GM21576 (cell line): ENCODE results near the gene ZNF839.
"Not testable (repeated sequence)": the region's sequence is repeated elsewhere in the genome, so short reads cannot be mapped to it uniquely, and the experiment has no call there.

Source experiments
- ATAC-seq: cut with Tn5 transposase; IDR thresholded peaks from one replicate; pipeline ENCODE4 v1.9.1; 2021; ENCODE audit warnings: mild to moderate bottlenecking, moderate library complexity; ENCODE audit not compliant: unreplicated experiment

The ZNF839 gene

GRCh38 chr14:102335163-102335562 lies 15.6 kb downstream of the ZNF839 start:
- no peak for ATAC-seq

GRCh38 chr14:102338724-102339123 lies 19.2 kb downstream of the ZNF839 start:
- ATAC-seq, result no peak

- no peak for ATAC-seq
These were observed 22.0 kb downstream of the ZNF839 start for GRCh38 chr14:102341566-102341965.

GRCh38 chr14:102342238-102342637 lies 22.7 kb downstream of the ZNF839 start:
- ATAC-seq, result no peak

GRCh38 chr14:102344084-102344483 lies 24.5 kb downstream of the ZNF839 start:
- ATAC-seq, result no peak

GRCh38 chr14:102344485-102344884 lies 24.9 kb downstream of the ZNF839 start:
- ATAC-seq, result no peak

- ATAC-seq, result no peak
These were observed 25.7 kb downstream of the ZNF839 start for GRCh38 chr14:102345232-102345631.

GRCh38 chr14:102346645-102347044 lies 27.1 kb downstream of the ZNF839 start:
- ATAC-seq, result no peak

GRCh38 chr14:102348376-102348775 lies 28.8 kb downstream of the ZNF839 start:
- ATAC-seq, result no peak

- ATAC-seq, result no peak
These were observed 31.5 kb downstream of the ZNF839 start for GRCh38 chr14:102351023-102351422.

- not testable (repeated sequence) for ATAC-seq
These were observed 32.0 kb downstream of the ZNF839 start for GRCh38 chr14:102351593-102351992.

GRCh38 chr14:102352213-102352612 lies 32.7 kb downstream of the ZNF839 start:
- ATAC-seq, result no peak

- ATAC-seq, result no peak
These were observed 33.6 kb downstream of the ZNF839 start for GRCh38 chr14:102353126-102353619.

- ATAC-seq, result no peak
These were observed 36.7 kb downstream of the ZNF839 start for GRCh38 chr14:102356280-102356679.

- ATAC-seq, result no peak
These were observed 39.8 kb downstream of the ZNF839 start for GRCh38 chr14:102359341-102359740.

GRCh38 chr14:102360388-102360787 lies 40.8 kb downstream of the ZNF839 start:
- ATAC-seq, result no peak

GRCh38 chr14:102362084-102362483 lies 42.5 kb downstream of the ZNF839 start:
- ATAC-seq, result no peak

- peak; percentile 86 for ATAC-seq
These were observed 43.1 kb downstream of the ZNF839 start, which contains the start of the genes CINP and TECPR2 for GRCh38 chr14:102362545-102363181. TSS of gene CINP (minus strand) at chr14:102362890. CDS start at chr14:102362851, 39 bp downstream. TSS of gene TECPR2 (plus strand) at chr14:102362941. CDS start at chr14:102376722, 13,781 bp downstream.

- peak; percentile 21 for ATAC-seq
These were observed 43.8 kb downstream of the ZNF839 start for GRCh38 chr14:102363182-102363943.

GRCh38 chr14:102370305-102370809 lies 50.8 kb downstream of the ZNF839 start:
- no peak for ATAC-seq

- ATAC-seq, result no peak
These were observed 51.8 kb downstream of the ZNF839 start for GRCh38 chr14:102371361-102371760.

- no peak for ATAC-seq
These were observed 53.6 kb downstream of the ZNF839 start for GRCh38 chr14:102373110-102373509.
